Mucosa of descending colon (tissue), 3 donors: ENCODE measurements around the gene PTPRQ. TPM values are rescaled to one million over a fixed set of nuclear protein-coding genes. Genes with fewer than 3 reads are reported as not detected.

Experiments
- ATAC-seq: fragments of 200-7000 bp; cut with Tn5 transposase; one replicate; pipeline ENCODE4 v1.9.1; 2020; ENCODE audit warnings: mild to moderate bottlenecking, moderate library complexity
- DNase-seq, 3 donors: peaks; one replicate each; pipeline ENCODE4 v3.0.0-alpha.2; 2020
- H3K36me3 ChIP-seq: fragments of 200-600 bp; one replicate; pipeline ENCODE4 v1.8.0; 2021; ENCODE audit warnings: low read depth, mild to moderate bottlenecking
- H3K4me1 ChIP-seq: fragments of 200-600 bp; one replicate; pipeline ENCODE4 v1.8.0; 2021; ENCODE audit warnings: low read depth, mild to moderate bottlenecking
- H3K4me3 ChIP-seq: fragments of 200-600 bp; one replicate; pipeline ENCODE4 v1.8.0; 2021; ENCODE audit warnings: mild to moderate bottlenecking
- H3K9me3 ChIP-seq: fragments of 200-600 bp; one replicate; pipeline ENCODE4 v1.8.0; 2021; ENCODE audit warnings: mild to moderate bottlenecking
- intact Hi-C, 2 donors: fragments of 100-400 bp; cut with DNase I in 1 of 2; cut with micrococcal nuclease in 1 of 2; formaldehyde crosslinking; loops; one replicate each; pipeline versions ENCODE4 v1.11.0 to v1.11.1; 2022; cut with DNase I, micrococcal nuclease
- total RNA-seq, 3 donors: library from RNA; stranded (reverse); fragmentation: NEBNext Ultra II Directional in 2 of 3; extraction: Animal tissue kit (Norgen Biotek cat#: 25700) in 2 of 3; gene quantifications; one replicate each; pipeline versions ENCODE4 v1.2.1 to v1.2.4, GENCODE V29; 2021 to 2023
- TF ChIP-seq, protein P1 (sequence below): fragments of 200-600 bp; IDR thresholded peaks from one replicate; pipeline ENCODE4 v1.8.0; 2022; ENCODE audit warnings: antibody characterized with exemption, mild to moderate bottlenecking
- donor health status: DM: no; HTN: no; CAD: no; lungs with moderate emphysema.
- donor health status: DM: no; HTN: no; CAD: no.
- donor health status: DM: no; HTN: yes; CAD: no.

The PTPRQ gene
- total RNA-seq, 3 donors from 2014 or later: 0.16 TPM; not detected in 2

GRCh38 chr12:80602455-80602854 is 158.4 kb downstream of the PTPRQ start:
- no peak for DNase-seq
- TF ChIP-seq, protein P1, sequence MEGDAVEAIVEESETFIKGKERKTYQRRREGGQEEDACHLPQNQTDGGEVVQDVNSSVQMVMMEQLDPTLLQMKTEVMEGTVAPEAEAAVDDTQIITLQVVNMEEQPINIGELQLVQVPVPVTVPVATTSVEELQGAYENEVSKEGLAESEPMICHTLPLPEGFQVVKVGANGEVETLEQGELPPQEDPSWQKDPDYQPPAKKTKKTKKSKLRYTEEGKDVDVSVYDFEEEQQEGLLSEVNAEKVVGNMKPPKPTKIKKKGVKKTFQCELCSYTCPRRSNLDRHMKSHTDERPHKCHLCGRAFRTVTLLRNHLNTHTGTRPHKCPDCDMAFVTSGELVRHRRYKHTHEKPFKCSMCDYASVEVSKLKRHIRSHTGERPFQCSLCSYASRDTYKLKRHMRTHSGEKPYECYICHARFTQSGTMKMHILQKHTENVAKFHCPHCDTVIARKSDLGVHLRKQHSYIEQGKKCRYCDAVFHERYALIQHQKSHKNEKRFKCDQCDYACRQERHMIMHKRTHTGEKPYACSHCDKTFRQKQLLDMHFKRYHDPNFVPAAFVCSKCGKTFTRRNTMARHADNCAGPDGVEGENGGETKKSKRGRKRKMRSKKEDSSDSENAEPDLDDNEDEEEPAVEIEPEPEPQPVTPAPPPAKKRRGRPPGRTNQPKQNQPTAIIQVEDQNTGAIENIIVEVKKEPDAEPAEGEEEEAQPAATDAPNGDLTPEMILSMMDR: no peak
- intact Hi-C loops: no loop called here

DNA sequence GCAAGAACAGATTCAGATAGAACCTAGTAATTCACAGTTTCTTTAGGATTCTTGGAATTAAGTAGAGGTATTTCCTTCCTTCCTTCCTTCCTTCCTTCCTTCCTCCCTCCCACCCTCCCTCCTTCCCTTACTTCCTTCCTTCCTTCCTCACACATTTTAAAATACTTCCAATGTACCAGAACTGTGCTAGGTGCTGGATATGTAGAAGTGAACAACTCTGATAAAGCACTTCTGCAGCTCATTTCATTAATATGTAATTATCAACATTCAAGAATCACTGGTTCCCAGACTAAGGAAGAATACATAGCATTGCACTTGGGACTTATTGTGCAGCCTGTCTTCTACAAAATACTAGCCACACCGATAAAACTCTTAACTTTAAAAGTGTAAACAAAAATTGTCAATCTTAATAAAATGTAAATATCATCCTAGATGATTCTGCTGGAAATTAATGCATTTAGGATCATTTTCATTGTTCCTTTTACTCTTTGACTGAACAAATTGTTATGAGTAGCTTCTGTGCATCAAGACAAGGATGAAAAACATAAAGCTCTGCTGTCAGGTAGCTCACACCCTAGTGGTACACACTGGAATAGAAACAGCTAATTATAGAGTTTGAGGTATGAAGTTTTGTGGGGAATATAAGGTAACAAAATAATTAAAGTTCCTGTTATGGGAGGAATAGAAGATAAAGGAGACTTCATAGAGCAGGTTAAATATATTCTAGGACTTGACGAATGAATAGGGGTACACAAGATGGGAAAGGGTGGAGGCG is 163.5 kb downstream of the PTPRQ start:
- no peak overlapping the region for H3K4me3 ChIP-seq
- H3K9me3 ChIP-seq: no peaks in the 10 kb centered on the region
- DNase-seq: no peak
- TF ChIP-seq, protein P1: no peak
- intact Hi-C loops: no loop called here
- no peak for ATAC-seq
- no peaks in the 10 kb centered on the region for H3K36me3 ChIP-seq
- no peaks in the 10 kb centered on the region for H3K4me1 ChIP-seq

More at GRCh38 chr12:80602455-80602854, 158.4 kb downstream of the PTPRQ start:
- no peaks in the 10 kb centered on the region for H3K4me1 ChIP-seq
- H3K36me3 ChIP-seq: no peaks in the 10 kb centered on the region
- no peaks in the 10 kb centered on the region for H3K9me3 ChIP-seq
- no peak overlapping the region for H3K4me3 ChIP-seq
- no peak for ATAC-seq

DNA sequence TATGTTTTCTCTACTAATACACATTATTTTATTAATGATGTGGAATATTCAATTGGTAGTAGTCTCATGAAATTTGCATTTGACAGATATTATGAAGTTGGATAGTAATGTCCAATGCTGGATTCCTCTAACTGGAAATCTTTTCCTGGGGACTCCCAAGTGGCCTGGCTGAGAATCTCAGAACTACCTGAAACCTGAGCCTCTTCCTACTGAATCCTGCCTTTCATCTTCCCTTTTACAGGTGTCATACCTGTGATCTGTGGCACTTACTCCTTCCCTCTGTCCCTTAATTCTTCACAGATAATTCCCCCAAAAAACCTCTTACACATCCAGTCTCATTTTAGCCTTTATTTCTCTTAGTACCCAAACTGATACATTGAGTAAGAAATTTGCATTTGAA is 173.7 kb downstream of the PTPRQ start:
- TF ChIP-seq, protein P1: no peak
- Histone ChIP-seq H3K4me1 (no peaks in the 10 kb centered on the region), H3K36me3 (no peaks in the 10 kb centered on the region), H3K4me3 (no peak overlapping the region), H3K9me3 (no peaks in the 10 kb centered on the region)
- ATAC-seq (no peak), DNase-seq (no peak)
- intact Hi-C loops: no loop called here

GRCh38 chr12:80620281-80620680 is 176.2 kb downstream of the PTPRQ start:
- H3K4me3 ChIP-seq: no peak overlapping the region
- no peaks in the 10 kb centered on the region for H3K9me3 ChIP-seq
- H3K36me3 ChIP-seq: no peaks in the 10 kb centered on the region
- TF ChIP-seq, protein P1: no peak
- ATAC-seq (no peak), DNase-seq (no peak)
- H3K4me1 ChIP-seq: no peaks in the 10 kb centered on the region
- intact Hi-C loops: no loop called here

DNA sequence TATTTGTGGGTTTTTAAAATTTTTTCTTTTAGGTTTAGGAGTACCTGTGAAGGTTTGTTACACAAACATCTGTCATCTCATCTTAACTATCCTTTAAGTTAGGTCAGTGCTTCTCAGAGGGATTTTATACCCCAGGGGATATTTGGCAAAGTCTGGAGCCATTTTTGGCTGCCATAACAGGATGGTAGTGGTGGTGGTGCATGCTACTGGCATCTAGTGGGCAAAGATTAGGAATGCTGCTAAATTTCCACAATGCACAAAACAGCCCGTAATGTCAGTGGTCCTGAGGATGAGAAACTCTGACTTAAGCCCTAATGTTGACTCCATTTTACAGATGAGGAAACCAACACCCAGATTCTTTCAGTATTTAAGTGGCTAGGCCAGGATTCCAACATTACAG is 178.2 kb downstream of the PTPRQ start:
- no peak overlapping the region for H3K4me3 ChIP-seq
- intact Hi-C loops: no loop called here
- H3K4me1 ChIP-seq: no peaks in the 10 kb centered on the region
- no peaks in the 10 kb centered on the region for H3K36me3 ChIP-seq
- TF ChIP-seq, protein P1: no peak
- no peaks in the 10 kb centered on the region for H3K9me3 ChIP-seq
- ATAC-seq (no peak), DNase-seq (no peak)
